Measurements from ENCODE around the gene AHCY.
"Not testable (repeated sequence)": the region's sequence is repeated elsewhere in the genome, so short reads cannot be mapped to it uniquely, and the experiment has no call there.

Gene AHCY

DNA sequence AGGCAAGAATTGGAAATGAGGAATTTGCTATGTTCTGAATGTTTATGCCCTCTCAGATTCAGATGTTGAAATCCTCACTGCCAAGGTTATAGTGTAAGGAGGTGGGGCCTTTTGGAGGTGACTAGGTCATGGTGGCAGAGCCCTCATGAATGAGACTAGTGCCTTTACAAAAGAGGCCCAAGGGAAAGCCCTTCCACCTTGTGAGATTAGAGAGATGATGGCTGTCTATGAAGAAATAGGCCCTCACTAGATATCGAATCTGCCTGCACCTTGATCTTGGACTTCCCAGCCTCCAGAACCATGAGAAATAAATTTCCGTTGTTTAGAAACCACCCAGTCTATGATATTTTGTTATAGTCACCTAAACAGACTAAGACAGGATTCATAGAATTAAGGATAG is 51.5 kb downstream of the AHCY start:
- DNase-seq: no peak

DNA sequence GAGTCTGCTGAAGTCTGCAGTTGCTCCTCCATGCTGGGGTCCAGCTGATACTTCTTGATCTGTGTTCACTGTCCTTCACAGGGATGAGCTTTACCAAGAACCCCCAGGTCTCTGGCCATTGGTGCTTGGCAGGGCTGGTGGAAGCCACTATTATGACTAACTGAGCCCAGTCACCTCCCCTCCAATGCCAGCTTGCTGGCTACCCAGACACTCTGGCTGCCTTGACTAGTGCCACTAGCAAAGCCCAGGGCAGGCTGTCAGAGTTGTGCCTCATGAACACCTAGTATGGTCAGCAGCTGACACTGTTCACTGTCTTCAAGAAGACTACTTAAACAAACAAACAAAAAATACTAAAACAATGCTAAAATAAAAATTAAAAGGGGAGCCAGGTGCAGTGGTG is 53.1 kb downstream of the AHCY start:
- DNase-seq: no peak

DNA sequence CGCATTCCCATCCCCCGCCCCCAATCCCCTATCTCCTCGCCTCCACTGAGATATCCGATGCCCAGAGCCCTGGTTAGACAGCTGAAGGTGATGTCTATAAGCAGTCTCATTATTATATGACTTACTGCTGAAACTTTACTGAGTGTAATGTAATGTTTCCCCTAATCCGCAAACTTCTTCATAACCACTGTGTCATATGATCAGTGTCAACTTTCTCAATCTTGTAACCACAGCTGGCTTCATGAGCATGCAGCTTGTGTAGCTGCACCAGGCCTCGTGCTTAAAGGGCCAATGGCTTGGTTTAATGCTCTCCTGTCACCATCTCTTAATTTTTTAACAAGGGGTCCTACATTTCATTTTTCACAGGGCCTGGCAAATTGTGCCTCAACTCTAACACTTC is 53.9 kb downstream of the AHCY start:
- DNase-seq: no peak

DNA sequence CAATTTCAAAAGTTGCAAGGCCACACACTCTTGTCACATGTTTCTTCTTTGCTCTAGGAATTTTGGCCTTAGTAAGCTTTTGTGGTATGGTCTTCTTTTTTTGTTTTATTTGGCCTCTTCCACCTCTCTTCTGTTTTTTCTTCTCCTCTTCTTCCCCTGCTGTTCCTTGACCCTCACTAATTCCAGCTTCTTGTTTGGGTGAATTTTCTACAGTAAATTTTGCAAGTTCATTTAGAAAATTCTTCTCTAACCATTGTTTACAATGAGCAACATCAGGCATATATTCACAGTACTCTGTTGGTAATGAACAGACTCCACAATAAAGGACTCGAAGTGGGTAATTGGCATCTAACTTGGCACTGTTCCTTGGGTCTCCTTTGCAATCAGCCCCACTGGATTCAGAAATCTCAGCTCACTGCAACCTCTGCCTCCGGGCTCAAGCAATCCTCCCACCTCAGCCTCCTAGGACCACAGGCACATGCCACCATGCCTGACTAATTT is 57.0 kb downstream of the AHCY start:
- no peak for DNase-seq

DNA sequence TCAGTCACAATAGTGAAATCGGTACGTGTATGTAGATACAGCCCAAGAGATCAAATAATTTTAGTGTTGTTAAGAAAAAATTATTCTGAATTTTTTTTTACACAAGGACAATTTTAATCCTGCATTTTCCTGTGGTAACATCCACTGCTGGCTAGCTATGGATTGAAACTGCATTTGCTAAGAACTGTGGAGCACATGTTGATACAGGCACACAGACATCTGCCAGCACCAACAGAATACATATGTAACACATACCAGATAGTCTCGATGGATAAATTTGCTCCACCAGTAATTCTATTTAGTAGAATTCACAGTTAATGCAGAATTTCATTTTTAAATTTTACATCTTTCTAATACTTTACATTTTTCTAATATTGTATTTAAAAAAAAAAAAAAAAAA is 59.8 kb downstream of the AHCY start:
- no peak for DNase-seq

DNA sequence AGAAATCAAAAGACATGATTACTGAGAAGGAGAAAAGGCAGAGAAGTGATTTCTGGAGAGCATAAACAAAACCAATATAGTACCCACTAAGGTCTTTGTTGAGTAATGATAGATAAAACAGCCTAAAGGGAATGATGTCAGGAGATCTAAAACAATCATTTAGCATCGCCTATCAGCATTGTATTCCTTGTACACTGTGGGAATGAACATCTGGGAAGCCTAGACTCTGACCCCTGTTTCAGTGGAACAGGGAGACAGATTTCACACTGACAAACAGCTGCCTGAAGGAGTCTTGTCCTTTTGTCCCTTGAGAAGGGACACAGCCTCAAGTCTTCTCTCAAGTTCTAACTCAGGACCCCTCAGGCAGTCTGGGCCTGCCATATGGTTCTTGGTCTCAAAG is 60.3 kb downstream of the AHCY start:
- DNase-seq: no peak

DNA sequence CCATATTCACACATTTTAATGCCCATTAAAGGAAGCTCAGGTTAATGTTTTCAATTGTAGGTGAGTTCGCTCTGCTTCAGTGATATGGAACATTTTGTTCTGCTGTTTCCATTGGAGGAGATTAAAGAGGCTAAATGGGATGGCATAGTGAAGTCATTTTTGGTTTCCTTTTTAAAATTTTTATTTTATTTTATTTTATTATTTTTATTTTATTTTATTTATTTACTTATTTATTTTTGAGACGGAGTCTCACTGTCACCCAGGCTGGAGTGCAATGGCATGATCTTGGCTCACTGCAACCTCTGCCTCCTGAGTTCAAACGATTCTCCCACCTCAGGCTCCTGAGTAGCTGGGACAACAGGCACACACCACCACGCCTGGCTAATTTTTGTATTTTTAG is 61.1 kb downstream of the AHCY start:
- not testable (repeated sequence) for DNase-seq

DNA sequence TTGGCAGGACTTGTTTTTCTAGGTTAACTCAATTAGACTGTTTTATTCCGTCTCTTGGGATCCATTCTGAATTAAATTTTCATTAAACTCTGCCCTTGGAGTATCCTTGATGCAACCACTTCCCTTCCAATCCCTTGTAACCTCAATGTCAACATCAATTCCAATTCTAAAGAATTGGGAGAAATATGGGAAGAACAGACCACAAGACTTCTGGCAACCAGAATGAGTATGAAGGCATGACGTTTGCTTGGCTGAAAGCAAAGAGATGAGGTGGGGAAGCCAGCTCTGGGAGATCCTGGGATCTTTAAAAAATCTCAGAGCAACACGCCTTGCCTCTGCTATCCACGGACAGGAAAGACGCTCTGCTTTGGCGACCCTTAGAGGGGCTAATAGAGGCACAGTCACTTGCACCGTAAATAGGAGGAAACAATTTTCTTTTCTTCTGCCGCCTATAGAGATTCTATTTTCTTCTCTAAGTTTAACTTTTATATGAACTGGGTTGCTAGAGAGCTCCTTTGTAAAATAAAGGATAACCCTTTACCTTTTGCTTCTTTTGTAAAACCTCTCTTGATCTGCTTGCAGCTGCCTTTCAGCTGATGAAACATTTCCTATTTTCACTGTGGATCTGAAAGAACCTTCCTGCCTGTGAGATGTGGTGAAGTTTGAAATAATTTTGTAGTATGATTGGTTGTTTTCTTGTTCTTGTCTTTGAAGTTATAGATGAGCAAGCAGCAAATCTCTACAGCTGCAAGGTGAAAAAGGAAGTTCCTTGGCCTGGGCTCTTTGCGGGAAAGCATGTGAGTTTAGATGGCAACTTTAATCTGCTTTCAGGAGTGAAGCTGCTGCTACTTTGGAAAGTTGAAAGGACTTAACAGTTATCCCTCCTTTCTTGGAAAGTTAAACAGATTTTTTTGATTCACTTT is 62.2 kb downstream of the AHCY start, which contains the start of gene ASIP:
TSS of gene ASIP (plus strand) at position 731 of the 923 bp plus-strand sequence. CDS start 18,952 bp downstream, outside the sequence.
- no peak for DNase-seq

DNA sequence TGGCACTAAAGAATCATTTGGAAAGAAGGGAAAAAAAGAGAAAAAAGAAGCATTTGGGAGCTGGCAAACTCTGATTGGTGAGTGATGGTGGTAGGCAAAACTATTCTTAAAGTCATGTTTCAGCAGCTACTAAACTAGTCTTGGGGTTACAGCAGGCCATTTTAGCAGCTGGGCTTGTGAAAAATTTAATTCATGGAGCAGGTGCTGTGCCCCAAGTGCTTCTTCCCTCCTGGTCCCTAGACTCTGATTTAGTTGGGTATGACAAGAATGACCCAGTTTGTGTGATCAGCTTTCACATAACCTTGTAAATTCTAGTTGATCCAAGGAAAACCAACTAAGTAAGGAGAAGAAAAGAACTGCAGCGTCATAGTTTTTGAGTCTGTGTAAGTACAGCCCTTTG is 63.0 kb downstream of the AHCY start:
- no peak for DNase-seq

DNA sequence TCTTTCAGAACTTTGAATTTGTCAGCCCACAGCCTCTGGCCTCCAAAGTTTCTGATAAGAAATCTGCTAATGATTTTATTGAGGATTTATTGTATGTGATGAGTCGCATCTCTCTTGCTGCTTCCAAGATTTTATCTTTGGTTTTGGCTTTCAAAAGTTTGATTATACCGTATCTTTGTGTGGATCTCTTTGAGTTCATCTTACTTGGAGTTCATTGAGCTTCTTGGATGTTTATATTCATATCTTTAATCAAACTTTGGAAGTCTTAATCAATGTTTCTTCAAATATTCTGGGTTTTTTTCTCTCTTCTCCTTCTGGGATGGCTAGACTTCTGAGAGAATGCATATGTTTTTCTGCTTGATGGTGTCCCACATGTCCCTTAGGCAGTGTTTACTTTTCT is 65.2 kb downstream of the AHCY start:
- no peak for DNase-seq

DNA sequence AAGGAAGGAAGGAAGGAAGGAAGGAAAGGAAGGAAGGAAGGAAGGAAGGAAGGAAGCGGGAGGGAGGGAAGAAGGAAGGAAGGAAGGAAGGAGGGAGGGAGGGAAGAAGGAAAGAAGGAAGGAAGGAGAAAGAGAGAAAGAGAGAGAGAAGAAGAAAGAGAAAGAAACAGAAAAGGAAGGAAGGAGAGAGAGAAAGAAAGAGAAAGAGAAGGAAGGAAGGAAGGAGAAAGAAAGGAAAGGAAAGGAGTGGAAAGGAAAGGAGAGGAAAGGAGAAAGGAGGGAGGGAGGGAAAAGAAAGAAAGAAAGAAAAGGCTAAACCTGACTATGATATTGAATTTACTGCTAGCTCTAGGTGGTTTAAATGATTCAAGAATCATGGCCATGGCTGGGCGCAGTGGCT is 67.3 kb downstream of the AHCY start:
- no peak for DNase-seq

DNA sequence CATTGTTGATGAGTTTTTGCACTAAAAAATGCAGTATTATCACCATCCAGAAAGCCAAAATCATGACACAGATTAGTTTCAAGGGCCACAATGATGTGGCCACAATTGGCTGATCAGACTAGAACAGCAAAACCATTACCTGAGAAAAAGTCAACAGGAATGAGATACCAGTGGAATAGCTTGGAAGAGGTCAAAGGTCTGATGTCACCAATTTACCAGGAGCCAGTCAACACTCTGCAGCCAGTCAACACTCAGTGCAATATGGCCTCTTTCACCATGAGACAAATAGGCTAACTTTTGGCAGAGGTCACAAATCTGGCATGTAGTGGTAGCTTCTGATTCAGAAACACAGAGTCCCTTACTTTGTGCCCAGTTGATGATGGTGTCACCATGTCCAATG is 69.5 kb downstream of the AHCY start:
- no peak for DNase-seq

DNA sequence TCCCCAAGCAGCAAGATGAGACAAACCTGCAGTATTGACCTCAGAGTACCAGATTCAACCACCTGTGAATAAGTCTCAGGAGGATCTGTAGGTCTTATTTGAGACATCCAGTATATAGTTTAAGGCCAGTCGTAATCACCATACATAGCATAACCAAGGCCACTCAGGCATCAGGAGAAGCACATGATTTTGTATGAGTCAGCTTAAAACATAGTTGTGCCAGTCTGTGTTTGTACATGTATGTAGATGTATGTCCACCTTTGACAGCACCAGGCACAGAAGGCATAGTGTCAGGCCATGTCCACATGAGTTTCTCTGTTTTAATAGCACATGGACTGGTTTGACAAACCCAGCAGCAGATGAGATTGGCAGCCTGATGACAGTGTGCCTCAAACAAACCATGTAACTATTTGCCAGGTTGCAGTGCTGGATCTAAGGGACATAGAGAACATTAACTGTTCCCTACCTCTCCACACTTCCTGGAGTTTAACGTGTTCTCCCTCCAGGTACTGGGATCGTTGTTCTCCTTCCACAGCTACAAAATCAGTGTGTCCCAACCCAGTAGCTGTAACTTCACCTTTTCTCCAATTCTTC is 70.6 kb downstream of the AHCY start:
- DNase-seq: no peak

DNA sequence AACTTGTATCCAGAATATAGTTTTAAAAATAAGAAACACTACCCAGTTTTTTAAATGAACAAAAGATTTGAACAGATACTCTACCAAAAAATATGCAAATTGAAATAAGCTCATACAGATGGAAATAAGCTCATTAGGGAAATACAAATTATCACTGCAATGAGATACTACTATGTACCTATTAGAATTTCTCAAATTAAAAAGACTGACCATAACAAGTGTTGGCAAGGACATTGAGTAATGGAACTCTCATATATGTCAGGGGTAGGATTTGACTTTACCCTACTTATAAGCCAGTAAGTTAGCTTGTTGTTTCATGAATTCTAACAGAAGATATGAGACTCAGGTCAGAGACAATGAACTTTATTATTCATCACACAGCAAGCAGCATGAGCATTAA is 71.5 kb downstream of the AHCY start:
- DNase-seq: no peak

Data from NCI-H526 treated with DMSO at 0.1 percent for 48 hours (cell line).